ENCODE results near the gene FOSL1.
A peak's percentile ranks its signal among the peaks of the same experiment; 100 is the strongest.

The FOSL1 gene

DNA sequence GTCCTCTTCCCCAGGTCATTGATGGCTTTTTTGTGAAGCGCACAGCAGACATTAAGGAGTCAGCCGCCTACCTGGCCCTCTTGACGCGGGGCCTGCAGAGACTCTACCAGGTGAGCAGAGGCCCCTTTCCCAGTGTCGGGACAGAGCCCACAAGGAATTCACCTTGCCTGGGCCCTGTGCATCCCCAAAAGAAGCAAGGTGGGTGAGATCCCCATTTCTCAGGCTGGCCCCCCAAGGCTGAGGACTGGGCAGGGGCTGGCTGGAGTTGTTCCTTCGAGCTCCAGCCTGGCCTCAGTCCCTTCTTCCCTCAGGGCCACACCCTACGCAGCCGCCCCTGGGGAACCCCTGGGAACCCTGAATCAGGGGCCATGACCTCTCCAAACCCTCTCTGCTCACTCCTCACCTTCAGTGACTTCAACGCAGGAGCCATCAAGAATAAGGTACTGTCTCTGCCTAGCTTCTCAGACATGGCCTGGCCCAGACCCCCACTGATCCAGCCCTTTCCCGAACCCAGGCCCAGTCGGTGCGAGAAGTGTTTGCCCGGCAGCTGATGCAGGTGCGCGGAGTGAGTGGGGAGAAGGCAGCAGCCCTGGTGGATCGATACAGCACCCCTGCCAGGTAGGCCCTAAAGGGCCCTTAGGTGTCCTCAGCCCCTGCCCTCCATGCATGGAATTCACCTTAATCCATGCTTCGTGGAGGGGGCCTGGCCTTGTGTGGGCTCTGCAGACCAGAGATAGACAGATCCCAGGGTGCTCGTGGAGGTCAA lies 35.3 kb downstream of the FOSL1 start:
- no peak for DNase-seq (ENCODE audit: low read depth in 4 of 4, low spot score in 1 of 4)

- no peak for DNase-seq (ENCODE audit: low read depth in 4 of 4, low spot score in 1 of 4)
These were observed 36.1 kb downstream of the FOSL1 start for GRCh38 chr11:65863889-65864705.

- DNase-seq (ENCODE audit: low read depth in 4 of 4, low spot score in 1 of 4) = no peak
These were observed 37.0 kb downstream of the FOSL1 start for GRCh38 chr11:65862941-65863888.

- DNase-seq (ENCODE audit: low read depth in 4 of 4, low spot score in 1 of 4) = no peak
These were observed 37.9 kb downstream of the FOSL1 start for GRCh38 chr11:65862191-65862735.

DNA sequence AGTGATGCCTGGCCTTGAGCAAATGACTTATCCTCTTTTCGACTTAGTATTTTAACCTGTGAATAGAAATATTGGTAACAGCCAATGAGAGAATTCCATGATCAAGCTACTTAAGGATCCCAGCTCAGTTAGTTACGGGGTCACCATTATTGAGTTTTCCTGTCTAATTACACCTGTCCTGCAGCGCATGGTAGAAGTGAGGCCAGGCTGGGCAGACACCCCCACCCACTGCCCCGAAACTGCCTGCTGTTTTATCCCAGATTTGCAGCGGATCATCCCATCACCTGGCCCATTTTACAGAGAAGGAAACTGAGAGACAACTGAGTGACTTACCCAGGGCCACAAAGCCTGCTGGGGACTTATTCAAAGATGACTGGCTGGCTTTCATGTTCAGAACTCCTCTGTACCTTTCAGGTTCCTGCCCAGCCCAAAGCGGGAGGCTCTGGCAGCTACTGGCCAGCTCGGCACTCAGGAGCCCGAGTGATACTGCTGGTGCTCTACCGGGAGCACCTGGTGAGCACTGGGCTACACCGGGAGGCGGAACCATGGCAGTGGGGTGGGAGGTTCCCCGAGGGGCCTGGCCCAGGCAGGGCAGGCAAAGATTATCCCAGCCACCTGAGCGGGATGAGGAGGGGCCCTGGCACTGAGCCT lies 38.5 kb downstream of the FOSL1 start:
- no peak for DNase-seq (ENCODE audit: low read depth in 4 of 4, low spot score in 1 of 4)

DNA sequence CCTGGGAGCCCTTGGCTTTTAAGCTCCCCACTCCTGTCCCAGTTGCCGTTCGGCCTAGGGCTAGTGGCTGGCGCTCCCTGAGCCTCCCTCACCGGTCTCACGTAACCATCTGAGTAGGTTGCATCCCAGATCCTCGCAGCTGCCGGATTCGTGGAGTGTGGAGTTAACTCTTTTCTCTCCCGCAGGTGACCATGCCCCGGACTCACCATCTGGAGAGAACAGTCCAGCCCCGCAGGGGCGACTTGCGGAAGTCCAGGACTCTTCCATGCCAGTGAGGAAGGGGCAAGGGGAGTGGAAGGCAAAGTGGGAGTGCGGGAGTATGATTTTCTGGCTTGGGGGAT lies 39.1 kb downstream of the FOSL1 start:
- no peak for DNase-seq (ENCODE audit: low read depth in 4 of 4, low spot score in 1 of 4)

GRCh38 chr11:65860278-65861164 lies 39.7 kb downstream of the FOSL1 start, which contains the start of gene MUS81:
Gene MUS81 (plus strand): TSS chr11:65860433. CDS start chr11:65860754, 321 bp downstream.
- peak; percentile 86 to 97 (median 94) for DNase-seq (ENCODE audit: low read depth in 4 of 4, low spot score in 1 of 4)

DNA sequence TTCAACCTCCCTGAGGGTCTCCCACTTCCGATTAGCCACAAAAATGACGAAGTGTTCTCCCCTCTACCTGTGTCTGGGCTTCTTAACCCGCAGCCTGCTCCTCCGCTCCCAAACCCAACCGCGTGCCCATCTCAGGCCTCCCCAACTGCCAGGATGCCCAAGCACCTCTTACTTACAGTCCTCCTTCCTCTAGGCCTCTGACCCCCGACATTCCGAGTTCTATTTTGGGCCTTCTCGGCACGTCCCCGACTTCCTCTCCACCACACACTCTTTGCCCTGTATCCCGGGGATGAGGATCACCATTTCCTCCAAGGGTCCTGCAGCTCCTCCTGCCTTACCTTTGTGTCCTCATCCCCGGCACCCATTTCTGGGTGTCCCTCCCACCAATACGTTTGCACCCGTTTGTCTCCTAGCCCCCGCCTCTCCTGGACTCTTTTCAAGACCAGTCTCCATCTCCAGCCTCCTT lies 40.3 kb downstream of the FOSL1 start:
- peak in 1 of 4 experiments; percentile 21 for DNase-seq (ENCODE audit: low read depth in 4 of 4, low spot score in 1 of 4)

GRCh38 chr11:65859095-65859811 lies 40.9 kb downstream of the FOSL1 start:
- DNase-seq (ENCODE audit: low read depth in 4 of 4, low spot score in 1 of 4) = peak; percentile 91 to 100 (median 94)

GRCh38 chr11:65858681-65859087 lies 41.5 kb downstream of the FOSL1 start:
- DNase-seq (ENCODE audit: low read depth in 4 of 4, low spot score in 1 of 4) = no peak

DNA sequence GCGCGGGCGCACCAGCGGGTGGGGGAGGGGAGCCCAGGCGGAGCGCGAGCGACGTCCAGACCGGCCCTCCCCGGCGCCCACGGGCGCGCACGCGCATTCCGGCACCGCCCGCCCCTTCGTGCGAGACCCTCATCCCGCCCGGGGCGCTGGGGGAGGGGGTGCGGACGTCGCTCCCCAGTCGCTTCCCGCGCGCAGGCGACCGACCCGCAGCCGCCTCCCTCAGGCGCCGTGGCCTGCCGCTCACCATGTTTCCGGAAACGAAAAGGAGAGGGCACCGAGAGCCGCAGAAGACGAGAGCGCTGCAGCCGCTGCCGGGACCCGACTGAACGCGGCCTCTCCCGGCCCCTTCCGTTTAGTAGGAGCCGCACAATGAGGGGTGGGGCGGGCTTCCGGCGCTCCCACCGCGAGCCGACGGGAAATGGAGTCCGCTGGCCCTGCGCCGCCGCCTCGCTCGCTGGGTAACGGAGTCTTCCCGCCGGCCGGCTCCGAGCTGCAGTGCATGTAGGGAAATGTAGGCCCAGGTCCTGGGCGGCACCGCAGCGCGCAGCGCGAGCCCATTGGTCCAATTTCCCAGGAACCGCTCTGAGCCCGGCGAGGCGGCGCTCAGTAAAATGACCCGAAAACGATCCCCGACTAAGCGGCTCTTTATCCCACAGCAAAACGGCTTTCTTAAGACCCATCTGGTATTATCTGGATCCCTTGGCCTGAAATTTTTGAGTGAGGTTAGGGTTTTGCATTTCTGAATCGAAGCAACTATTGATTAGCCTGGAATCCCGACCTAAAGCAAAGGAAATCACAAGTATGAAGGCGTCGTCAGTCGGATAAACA lies 42.1 kb downstream of the FOSL1 start, which contains the start of gene CFL1:
Gene CFL1 (minus strand): TSS at position 328 of the 828 bp plus-strand sequence. CDS start 81 bp downstream, at position 247.
- peak; percentile 83 to 96 (median 90) for DNase-seq (ENCODE audit: low read depth in 4 of 4, low spot score in 1 of 4)

- DNase-seq (ENCODE audit: low read depth in 4 of 4, low spot score in 1 of 4) = peak in 1 of 4 experiments; percentile 45
These were observed 42.7 kb downstream of the FOSL1 start for GRCh38 chr11:65857500-65857852.

DNA sequence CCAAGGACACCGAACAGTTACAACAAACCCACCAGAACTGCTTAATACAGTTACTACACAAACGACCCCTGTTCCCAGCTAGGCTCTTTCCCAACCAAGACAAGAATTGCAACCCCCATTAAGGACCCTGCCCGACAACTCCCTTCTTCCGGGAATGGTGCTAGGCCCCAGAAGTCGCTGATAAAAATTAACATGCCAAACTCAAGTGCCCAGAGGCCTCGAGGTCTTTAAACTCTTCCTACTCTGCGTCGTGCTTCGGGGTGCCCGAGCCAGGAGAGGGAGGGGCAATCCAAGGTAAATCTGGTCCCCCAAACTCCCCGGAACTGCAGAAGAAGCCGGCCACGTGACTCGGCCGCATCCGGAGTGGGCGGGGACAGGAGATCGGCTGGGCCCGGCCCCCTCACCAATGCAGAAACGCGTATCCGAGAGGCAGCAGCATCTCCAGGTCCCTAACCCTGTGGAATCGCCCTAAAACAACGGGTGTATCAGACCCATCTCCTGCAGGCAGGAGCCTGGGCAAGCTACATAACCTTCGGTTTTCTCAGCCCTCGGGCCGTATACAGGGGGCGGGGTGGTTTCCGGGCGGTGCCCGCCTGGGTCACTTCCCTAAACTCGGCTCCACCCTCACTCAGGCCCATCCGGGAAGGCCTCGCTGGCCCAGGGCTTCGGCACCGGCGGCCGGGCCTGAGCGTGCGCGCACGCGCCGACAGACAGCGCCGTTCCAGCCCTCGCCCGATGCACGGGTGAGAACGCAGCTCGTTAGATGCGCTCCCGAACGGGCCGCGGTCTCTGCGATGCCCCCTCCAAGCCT lies 43.3 kb downstream of the FOSL1 start:
- DNase-seq (ENCODE audit: low read depth in 4 of 4, low spot score in 1 of 4) = peak; percentile 57 to 82 (median 67)

GRCh38 chr11:65855927-65856363 lies 44.2 kb downstream of the FOSL1 start:
- DNase-seq (ENCODE audit: low read depth in 4 of 4, low spot score in 1 of 4) = no peak

GRCh38 chr11:65854852-65855837 lies 45.0 kb downstream of the FOSL1 start:
- DNase-seq (ENCODE audit: low read depth in 4 of 4, low spot score in 1 of 4) = no peak

Measured in stimulated activated CD4-positive, alpha-beta T cell treated with anti-CD3 and anti-CD28 coated beads, Interleukin-1b, Interleukin-23, amount 100 ng/mL, for 24 hours (primary cell).